Retinal pigment epithelial cell (primary cell): ENCODE results near the gene STXBP4.

Experiments used
- DNase-seq: peaks from one replicate; pipeline ENCODE4 v3.0.0-alpha.2; 2010; ENCODE audit warnings: low read depth
- H3K4me3 ChIP-seq: 2 replicates; pipeline ENCODE4 v1.5.1; 2011; ENCODE audit warnings: mild to moderate bottlenecking, low read length, control low read depth, moderate library complexity
- CTCF ChIP-seq: conservative IDR thresholded peaks from 2 replicates; pipeline ENCODE4 v1.5.1; 2011; ENCODE audit warnings: low read depth, low read length, control low read depth, inconsistent platforms

The STXBP4 gene

GRCh38 chr17:54969658-54970572 is 1.4 kb downstream of the STXBP4 start:
- peak overlapping the region; percentile 93 for H3K4me3 ChIP-seq

GRCh38 chr17:54971147-54971546 is 2.6 kb downstream of the STXBP4 start:
- H3K4me3 ChIP-seq: no peak overlapping the region
- TF ChIP-seq CTCF: no peak
- DNase-seq: no peak

More at GRCh38 chr17:54969658-54970572, 1.4 kb downstream of the STXBP4 start:
- no peak for DNase-seq
- TF ChIP-seq CTCF: no peak

GRCh38 chr17:54971901-54972300 is 3.3 kb downstream of the STXBP4 start:
- H3K4me3 ChIP-seq: no peak overlapping the region
- TF ChIP-seq CTCF: no peak
- DNase-seq: no peak

- no peak for TF ChIP-seq CTCF
- no peak overlapping the region for H3K4me3 ChIP-seq
- DNase-seq: no peak
Observed at GRCh38 chr17:54972406-54973138, 4.0 kb downstream of the STXBP4 start.

- no peak overlapping the region for H3K4me3 ChIP-seq
- no peak for DNase-seq
- TF ChIP-seq CTCF: no peak
Observed at GRCh38 chr17:54974759-54975158, 6.2 kb downstream of the STXBP4 start.

GRCh38 chr17:54976316-54976715 is 7.8 kb downstream of the STXBP4 start:
- no peak for DNase-seq
- H3K4me3 ChIP-seq: no peak overlapping the region
- no peak for TF ChIP-seq CTCF
